Measurements from ENCODE around the gene LTBP4. TPM values are rescaled to one million over a fixed set of nuclear protein-coding genes. Genes with fewer than 3 reads are reported as not detected.

LTBP4 gene
- total RNA-seq, 1 experiment from 2014 or later = 30.8 TPM

DNA sequence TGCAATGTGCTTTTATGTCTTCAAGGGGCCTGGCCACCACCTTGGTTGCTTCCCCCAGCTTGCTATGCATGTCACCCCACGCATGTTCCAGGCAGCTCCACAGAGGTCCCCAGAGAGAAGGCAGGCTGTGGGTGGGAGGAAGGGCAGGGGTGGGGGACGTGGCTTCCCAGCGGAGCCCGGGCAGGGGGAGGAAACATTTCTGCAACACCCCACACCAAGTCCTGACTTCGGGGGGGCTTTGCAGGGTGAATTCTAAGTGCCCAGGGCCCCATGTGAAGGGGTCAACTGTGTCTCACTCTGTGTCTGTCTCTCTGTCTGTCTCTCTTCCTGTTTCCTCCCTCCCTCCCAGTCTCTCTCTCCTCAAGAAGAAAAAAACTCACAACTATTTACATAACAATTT lies 39.6 kb downstream of the LTBP4 start:
- no peaks in the 10 kb centered on the region for H3K36me3 Mint-ChIP-seq (ENCODE audit: insufficient read depth, unreplicated experiment)
- TF ChIP-seq, protein P1, sequence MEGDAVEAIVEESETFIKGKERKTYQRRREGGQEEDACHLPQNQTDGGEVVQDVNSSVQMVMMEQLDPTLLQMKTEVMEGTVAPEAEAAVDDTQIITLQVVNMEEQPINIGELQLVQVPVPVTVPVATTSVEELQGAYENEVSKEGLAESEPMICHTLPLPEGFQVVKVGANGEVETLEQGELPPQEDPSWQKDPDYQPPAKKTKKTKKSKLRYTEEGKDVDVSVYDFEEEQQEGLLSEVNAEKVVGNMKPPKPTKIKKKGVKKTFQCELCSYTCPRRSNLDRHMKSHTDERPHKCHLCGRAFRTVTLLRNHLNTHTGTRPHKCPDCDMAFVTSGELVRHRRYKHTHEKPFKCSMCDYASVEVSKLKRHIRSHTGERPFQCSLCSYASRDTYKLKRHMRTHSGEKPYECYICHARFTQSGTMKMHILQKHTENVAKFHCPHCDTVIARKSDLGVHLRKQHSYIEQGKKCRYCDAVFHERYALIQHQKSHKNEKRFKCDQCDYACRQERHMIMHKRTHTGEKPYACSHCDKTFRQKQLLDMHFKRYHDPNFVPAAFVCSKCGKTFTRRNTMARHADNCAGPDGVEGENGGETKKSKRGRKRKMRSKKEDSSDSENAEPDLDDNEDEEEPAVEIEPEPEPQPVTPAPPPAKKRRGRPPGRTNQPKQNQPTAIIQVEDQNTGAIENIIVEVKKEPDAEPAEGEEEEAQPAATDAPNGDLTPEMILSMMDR (IDR thresholded peaks at IDR 0.05; ENCODE audit: insufficient read depth in 1 of 2, low read depth in 1 of 2, low read length in 1 of 2, severe bottlenecking in 1 of 2, unreplicated experiment in 1 of 2) = no peak
- Histone ChIP-seq H3K4me3 (ENCODE audit: low read depth, low read length) (no peak overlapping the region), H3K9me3 (no peaks in the 10 kb centered on the region), H3K27me3 (replicated peaks; ENCODE audit: control insufficient read depth, insufficient read depth, low read length) (no peaks in the 10 kb centered on the region), H3K4me1 (0 out of 2 replicates have a peak, but pooled peaks cover 1% of the 10 kb centered on the region), H3K36me3 (ENCODE audit: control insufficient read depth, insufficient read depth, low read length) (no peaks in the 10 kb centered on the region)
- no peaks in the 10 kb centered on the region for H3K9me3 Mint-ChIP-seq (ENCODE audit: unreplicated experiment)
- no peak overlapping the region for H3K27ac Mint-ChIP-seq (ENCODE audit: unreplicated experiment)
- BruUV-seq (replicated peaks) = no TSS peak
- no peaks in the 10 kb centered on the region for H3K27me3 Mint-ChIP-seq (ENCODE audit: insufficient read depth, unreplicated experiment)
- DNase-seq = no peak
- ChIA-PET CTCF (no interaction called here), POLR2A (no interaction called here)
- intact Hi-C loops (cut with micrococcal nuclease; ENCODE audit: unreplicated experiment) = no loop called here
- H3K4me1 Mint-ChIP-seq (ENCODE audit: low read depth, unreplicated experiment) = peaks cover 3% of the 10 kb centered on the region
- no peak overlapping the region for H3K4me3 Mint-ChIP-seq (ENCODE audit: unreplicated experiment)

DNA sequence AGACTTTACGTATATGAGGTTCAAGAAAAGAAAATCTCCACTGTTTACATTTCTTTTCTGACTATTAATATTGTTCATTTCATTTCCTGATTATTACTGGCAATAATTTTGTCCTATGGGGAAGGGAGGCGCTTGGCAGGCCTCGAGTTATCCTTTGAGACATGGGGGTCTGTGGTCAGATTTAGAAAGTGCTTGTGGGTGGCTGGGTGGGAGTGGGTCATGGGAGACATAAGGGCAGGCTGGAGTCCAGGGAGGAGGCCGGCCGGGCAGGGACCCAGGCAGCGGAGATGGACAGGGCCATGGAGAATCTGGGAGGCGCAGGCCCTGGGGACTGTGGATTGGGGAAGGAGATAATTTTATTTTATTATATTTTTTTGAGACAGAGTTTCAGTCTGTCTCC lies 40.1 kb downstream of the LTBP4 start:
- TF ChIP-seq, protein P1 (IDR thresholded peaks at IDR 0.05; ENCODE audit: insufficient read depth in 1 of 2, low read depth in 1 of 2, low read length in 1 of 2, severe bottlenecking in 1 of 2, unreplicated experiment in 1 of 2) = no peak
- Mint-ChIP-seq H3K4me1 (ENCODE audit: low read depth, unreplicated experiment) (peaks cover 8% of the 10 kb centered on the region), H3K4me3 (ENCODE audit: unreplicated experiment) (no peak overlapping the region), H3K36me3 (ENCODE audit: insufficient read depth, unreplicated experiment) (no peaks in the 10 kb centered on the region), H3K27ac (ENCODE audit: unreplicated experiment) (no peak overlapping the region), H3K9me3 (ENCODE audit: unreplicated experiment) (no peaks in the 10 kb centered on the region), H3K27me3 (ENCODE audit: insufficient read depth, unreplicated experiment) (no peaks in the 10 kb centered on the region)
- Histone ChIP-seq H3K36me3 (ENCODE audit: control insufficient read depth, insufficient read depth, low read length) (no peaks in the 10 kb centered on the region), H3K4me3 (ENCODE audit: low read depth, low read length) (no peak overlapping the region), H3K4me1 (0 out of 2 replicates have a peak, but pooled peaks cover 3% of the 10 kb centered on the region), H3K9me3 (no peaks in the 10 kb centered on the region), H3K27me3 (replicated peaks; ENCODE audit: control insufficient read depth, insufficient read depth, low read length) (no peaks in the 10 kb centered on the region)
- CTCF ChIA-PET = no interaction called here
- intact Hi-C loops (cut with micrococcal nuclease; ENCODE audit: unreplicated experiment) = no loop called here
- BruUV-seq (replicated peaks) = no TSS peak
- POLR2A ChIA-PET = no interaction called here
- DNase-seq = no peak

DNA sequence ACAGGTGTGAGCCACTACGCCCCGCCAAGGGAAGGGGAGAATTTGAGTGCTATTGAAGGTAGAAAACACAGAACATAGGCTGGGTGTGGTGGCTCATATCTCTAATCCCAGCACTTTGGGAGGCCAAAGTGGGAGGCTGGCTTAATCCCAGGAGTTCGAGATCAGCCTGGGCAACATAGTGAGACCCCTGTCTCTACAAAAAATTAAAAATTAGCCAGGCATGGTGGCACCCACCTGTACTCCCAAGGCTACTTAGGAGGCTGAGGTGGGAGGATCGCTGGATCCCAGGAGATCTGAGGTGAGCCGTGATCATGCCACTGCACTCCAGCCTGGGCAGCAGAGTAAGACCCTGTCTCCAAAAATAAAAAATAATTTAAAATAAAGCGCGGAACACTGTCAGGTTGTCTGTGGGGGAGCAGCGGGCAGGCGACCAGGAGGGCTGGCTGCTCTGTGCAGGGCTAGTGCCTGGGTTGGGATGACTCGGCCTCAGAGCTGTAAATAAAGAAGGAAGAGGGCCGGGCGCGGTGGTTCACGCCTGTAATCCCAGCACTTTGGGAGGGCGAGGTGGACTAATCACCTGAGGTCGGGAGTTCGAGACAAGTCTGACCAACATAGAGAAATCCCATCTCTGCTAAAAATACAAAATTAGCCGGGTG lies 41.0 kb downstream of the LTBP4 start:
- no TSS peak for BruUV-seq (replicated peaks)
- no peaks in the 10 kb centered on the region for H3K36me3 Mint-ChIP-seq (ENCODE audit: insufficient read depth, unreplicated experiment)

More for the DNA sequence above, 41.0 kb downstream of the LTBP4 start:
- intact Hi-C loops (cut with micrococcal nuclease; ENCODE audit: unreplicated experiment) = no loop called here
- no peak for DNase-seq
- H3K4me1 ChIP-seq = 0 out of 2 replicates have a peak, but pooled peaks cover 3% of the 10 kb centered on the region
- ChIA-PET CTCF (interaction anchor here (0.7 kb wide), 1 partner anchor 108 kb away, joined by 3 read pairs; no protein-coding TSS in a partner anchor), POLR2A (no interaction called here)
- H3K9me3 Mint-ChIP-seq (ENCODE audit: unreplicated experiment) = no peaks in the 10 kb centered on the region
- H3K4me3 Mint-ChIP-seq (ENCODE audit: unreplicated experiment) = no peak overlapping the region
- TF ChIP-seq, protein P1 (IDR thresholded peaks at IDR 0.05; ENCODE audit: insufficient read depth in 1 of 2, low read depth in 1 of 2, low read length in 1 of 2, severe bottlenecking in 1 of 2, unreplicated experiment in 1 of 2) = no peak
- H3K27ac Mint-ChIP-seq (ENCODE audit: unreplicated experiment) = no peak overlapping the region
- no peaks in the 10 kb centered on the region for H3K36me3 ChIP-seq (ENCODE audit: control insufficient read depth, insufficient read depth, low read length)
- H3K27me3 ChIP-seq (replicated peaks; ENCODE audit: control insufficient read depth, insufficient read depth, low read length) = no peaks in the 10 kb centered on the region
- peaks cover 11% of the 10 kb centered on the region for H3K4me1 Mint-ChIP-seq (ENCODE audit: low read depth, unreplicated experiment)
- no peaks in the 10 kb centered on the region for H3K27me3 Mint-ChIP-seq (ENCODE audit: insufficient read depth, unreplicated experiment)
- H3K9me3 ChIP-seq = no peaks in the 10 kb centered on the region
- no peak overlapping the region for H3K4me3 ChIP-seq (ENCODE audit: low read depth, low read length)
